GM18951 (cell line): ENCODE measurements around the gene TXNL4A.

Experiments
- POLR2A ChIP-seq: IDR thresholded peaks from 4 replicates; pipeline ENCODE4 v1.6.1; 2011; ENCODE audit warnings: mild to moderate bottlenecking; ENCODE audit not compliant: insufficient read length, insufficient read depth; ENCODE audit errors: extremely low read depth
- in situ Hi-C: fragments of 300-500 bp; cut with MboI; formaldehyde crosslinking; loops from one replicate; pipeline ENCODE4 v1.12.0; 2022; ENCODE audit warnings: low sequenced_read_pairs, mixed read lengths, inconsistent platforms; ENCODE audit not compliant: unreplicated experiment

Gene TXNL4A

DNA sequence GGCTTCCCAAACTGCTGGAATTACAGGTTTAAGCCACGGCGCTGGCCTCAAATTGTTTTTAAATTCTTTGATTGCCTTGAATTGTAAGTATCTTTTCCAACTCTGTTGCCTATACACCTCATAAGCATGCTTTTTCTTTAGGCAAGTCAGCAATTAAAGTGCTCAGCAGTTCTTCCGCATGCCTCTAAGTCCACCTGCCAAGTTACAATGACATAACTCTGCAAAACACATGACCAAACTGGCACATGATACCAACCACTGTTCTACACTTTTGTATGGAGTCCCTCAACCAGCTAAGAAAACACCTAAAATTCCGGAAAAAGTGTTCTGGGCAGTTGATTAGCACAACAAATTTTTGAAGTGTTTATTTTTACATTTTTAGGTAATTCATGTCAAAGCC, 5.1 kb downstream of the TXNL4A start:
- TF ChIP-seq POLR2A: no peak
- in situ Hi-C loops: no loop called here

DNA sequence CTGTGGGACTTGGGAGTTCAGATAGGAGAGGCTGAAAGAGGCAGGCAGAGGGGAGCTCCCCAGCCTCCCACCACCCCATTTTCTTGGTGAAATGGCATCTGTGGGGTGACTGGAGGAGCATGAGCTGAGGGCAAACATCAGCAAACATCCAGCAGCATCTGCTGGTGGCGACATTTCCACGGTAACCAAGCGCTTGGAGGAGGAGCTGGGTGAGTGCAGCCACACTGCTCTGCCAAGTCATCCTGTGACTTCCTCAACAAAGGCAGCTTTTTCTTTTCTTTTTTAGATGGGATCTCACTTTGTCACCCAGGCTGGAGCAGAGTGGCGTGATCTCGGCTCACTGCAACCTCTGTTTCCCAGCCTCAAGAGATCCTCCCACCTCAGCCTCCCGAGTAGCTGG, 5.6 kb downstream of the TXNL4A start:
- in situ Hi-C loops: no loop called here
- TF ChIP-seq POLR2A: no peak

DNA sequence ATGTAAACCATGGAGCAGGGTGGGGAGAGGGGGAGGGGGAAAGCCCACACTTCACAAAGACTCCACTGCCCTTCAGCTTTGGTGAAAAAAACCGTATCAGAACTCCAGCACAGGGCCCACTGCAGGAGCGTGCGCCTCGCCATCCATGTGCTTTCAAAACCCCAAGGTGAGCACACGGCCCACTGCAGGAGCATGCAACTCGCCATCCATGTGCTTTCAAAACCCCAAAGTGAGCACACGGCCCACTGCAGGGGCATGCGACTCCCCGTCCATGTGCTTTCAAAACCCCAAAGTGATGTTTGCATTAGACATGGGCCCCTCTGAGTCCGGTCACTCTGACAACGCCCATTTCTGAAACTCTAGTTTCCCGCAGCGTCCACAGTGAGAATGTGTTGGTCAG, 7.8 kb downstream of the TXNL4A start:
- TF ChIP-seq POLR2A: no peak
- in situ Hi-C loops: no loop called here

DNA sequence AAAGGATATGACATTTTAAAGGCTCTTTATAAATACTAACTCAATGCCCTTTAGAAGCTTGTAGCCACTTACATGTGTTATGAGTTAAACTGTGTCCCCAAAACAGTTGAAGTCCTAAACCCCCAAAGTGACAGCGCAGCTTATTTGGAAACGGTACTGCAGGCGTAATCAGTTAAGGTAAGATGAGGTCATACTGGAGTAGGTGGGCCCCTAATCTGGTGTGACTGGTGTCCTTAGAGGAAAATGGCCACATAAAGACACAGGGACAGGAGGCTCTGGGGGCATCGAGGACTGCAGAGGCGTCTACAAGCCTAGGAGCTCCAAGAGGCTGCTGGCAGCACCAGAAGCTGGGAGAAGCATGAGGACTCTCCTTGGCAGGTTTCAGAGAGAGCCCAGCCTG, 8.5 kb downstream of the TXNL4A start:
- TF ChIP-seq POLR2A: no peak
- in situ Hi-C loops: no loop called here

DNA sequence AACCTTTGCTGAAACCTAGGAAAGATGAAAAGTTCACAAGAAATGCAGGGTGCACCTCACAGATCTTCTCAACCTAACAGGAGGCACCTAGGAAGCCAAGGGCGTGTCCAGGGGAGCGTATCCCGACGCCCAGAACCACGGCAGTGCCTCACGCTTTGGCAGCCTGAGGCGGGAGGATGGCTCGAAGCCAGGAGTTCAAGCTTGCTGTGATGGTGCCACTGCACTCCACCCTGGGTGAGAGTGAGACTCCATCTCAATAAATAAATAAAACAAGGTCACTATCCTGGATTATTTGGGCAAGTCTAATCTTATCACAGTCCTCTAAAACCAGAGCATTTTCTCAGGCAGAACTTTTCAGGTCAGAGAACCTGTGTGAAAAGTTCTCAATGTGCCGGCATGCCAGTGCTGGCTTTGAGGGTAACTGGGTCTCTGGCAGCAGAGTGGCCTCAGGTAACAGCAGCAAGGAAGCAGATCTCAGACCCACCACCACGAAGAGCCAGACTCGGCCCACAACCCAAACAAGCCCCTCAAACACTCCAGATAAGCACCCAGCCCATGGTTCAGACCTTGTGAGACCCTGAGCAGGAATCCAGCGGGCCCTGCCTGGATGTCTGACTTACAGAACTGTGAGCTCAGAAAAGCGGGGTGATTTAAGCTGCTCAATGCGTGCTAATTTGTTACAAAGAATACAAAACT, 12.2 kb downstream of the TXNL4A start:
- in situ Hi-C loops: no loop called here
- no peak for TF ChIP-seq POLR2A

DNA sequence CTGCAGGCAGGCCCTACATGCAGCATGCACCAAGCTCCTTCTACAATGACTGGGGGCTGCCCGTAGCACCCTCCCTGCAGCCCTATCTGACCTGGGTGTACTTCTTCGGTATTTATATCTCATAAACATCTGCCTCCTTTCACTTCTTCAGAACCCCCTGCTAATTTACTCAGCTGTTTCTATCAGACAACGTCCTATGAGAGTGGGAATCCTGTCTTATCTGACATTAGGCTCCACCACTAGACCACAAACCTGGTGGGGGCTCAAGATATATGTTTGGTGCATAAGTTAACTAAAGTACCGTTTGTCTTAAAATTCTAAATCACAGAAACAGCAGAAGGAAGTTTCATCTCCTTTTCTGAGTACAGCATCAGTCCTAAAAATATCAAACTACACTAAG, 13.3 kb downstream of the TXNL4A start:
- in situ Hi-C loops: no loop called here

DNA sequence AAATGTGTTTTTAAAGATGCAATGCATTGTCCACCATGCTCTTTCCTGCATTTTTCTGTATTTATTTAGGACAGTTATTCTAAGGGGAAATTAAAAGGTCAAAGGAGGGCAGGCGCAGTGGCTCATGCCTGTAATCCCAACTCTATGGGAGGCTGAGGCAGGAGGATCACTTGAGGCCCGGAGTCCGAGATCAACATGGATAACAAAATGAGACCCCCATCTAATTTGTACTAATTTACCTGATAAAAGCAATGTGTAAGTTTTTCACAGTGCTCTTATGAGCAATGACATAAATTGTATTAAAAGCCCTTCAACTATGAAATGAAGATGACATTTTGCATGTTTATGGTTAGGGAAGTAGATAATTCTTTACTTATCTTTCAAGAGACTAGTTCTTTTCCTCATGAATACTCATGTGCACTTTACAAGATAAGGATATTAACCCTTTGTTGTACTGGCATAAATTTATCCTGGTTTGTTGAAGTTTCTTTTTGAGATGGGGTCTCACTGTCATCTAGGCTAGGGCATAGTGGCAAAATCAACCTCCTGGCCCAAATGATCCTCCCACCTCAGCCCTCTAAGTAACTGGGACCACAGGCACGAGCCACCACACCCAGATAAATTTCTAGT, 14.2 kb downstream of the TXNL4A start:
- no peak for TF ChIP-seq POLR2A
- in situ Hi-C loops: no loop called here

More for the DNA sequence above, 13.3 kb downstream of the TXNL4A start:
- TF ChIP-seq POLR2A: no peak

DNA sequence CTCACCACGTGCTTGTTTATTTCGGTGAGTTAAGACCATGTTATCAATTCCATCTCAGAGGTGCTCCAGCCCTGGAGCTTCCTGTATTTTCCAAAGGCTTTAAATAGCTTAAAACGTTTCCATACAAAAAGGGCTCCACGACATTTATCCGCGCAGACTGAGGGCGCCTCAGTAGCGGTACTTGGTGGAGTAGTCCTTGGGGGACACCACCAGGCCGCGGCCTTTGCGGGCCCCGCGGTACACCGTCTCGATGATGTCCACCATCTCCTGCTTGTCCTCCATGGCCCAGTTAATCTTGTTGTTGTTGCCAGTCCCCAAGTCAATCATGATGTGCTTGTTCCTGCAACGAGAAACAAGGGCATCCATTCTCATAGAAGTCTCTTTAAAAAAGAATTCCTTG, 14.8 kb downstream of the TXNL4A start:
- no peak for TF ChIP-seq POLR2A
- in situ Hi-C loops: no loop called here

DNA sequence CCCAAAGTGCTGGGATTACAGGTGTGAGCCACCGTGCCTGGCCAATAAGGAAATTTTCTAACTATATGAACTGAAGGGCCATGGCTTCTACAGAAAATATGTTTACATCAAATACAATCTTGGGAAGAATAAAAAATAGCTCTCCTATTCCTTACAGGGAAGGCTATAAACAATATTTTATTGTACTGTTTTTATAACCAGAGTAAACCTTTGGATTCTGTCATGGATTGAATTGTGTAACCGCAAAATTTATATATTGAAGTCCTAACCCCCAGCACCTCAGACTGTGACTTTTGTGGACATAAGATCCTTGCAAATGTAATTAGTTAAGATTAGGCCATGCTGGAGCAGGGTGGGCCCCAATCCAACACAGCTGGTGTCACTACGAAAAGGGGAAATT, 15.6 kb downstream of the TXNL4A start:
- no peak for TF ChIP-seq POLR2A
- in situ Hi-C loops: no loop called here

DNA sequence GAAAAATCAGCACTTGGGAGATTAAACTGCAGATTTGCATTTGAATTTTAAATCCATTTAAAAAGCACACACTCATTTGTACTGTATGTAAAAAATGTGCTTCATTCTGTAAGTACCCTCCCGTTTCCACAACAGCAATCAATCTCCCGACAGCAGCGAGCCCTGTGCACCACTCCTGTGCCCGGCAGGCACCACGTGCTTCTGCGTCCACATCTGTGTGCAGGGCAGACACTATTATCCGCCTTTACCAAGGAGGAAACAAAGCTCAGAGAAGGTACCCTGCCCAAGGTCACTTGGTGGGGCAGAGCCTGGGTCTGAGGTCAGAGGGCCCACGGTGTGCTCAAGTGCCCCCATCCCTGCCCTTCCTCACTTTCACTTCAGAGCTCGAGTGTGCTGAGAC, 16.4 kb downstream of the TXNL4A start:
- in situ Hi-C loops: no loop called here
- TF ChIP-seq POLR2A: no peak

DNA sequence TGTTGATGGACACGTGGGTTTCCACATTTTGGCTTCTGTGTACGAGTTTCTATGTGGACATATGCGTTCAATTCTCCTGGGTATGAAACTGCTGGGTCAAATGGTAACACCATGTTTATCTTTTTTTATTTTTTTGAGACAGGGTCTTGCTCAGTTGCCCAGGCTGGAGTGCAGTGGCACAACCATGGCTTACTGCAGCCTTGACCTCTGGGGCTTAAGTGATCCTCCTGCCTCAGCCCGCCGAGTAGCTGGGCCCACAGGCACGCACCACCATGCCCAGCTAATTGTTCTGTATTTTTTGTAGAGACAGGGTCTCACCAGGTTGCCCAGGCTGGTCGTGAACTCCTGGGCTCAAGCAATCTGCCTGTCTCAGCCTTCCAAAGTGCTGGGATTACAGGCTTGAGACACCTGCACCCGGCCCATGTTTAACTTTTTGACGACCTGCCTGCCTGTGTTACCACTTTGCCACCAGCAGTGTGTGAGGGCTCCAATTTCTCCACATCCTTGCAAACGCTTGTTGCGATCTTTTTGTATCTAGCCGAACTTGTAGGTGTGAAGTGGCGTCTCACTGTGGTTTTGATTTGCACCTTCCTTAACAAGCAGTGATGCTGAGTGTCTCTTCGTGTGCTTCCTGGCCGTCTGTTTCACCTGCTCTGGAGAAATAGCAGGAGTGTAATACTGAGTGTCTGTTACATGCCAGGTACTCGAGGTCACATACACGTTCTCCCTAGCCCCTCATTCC, 17.0 kb downstream of the TXNL4A start:
- in situ Hi-C loops: no loop called here
- no peak for TF ChIP-seq POLR2A

DNA sequence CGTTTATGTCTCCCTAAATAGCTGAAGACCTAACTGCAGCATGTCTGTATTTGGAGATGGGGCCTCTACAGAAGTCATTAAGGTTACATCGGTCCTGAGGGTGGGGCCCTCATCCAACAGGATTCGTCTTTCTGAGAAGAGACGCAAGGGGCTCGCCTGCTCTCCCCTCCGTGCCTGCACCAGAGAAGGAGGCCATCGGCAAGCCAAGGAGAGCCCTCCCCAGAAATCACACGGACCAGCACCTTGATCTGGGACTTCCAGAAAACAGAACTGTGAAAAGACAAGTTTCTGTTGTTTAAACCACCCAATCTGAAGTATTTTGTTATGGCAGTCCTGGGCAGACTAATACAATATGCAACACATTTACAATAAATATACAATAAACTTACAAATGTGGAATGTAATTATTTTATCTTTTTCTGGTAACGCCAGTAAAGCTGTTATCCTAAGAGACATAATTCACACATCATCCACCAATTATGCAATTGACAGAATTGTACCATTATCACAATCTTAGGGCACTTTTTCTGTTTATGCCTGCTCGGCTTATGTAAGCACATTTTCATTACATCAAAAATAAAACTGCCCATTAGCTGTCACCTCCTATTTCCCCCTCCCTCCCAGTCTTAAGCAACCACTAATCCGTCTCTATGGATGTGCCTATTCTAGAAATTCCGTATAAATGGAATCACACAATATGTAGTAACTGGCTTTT, 17.8 kb downstream of the TXNL4A start:
- TF ChIP-seq POLR2A: no peak
- in situ Hi-C loops: no loop called here
